MG63 (cell line): Measurements from ENCODE around the gene MFSD1. TPM values are rescaled to one million over a fixed set of nuclear protein-coding genes. Genes with fewer than 3 reads are reported as not detected.

Experiments
- DNase-seq: peaks from one replicate; pipeline ENCODE4 v3.0.0-alpha.2; 2020
- H3K27me3 ChIP-seq: fragments of 250-450 bp; sonication (Bioruptor Pico); 2 replicates; pipeline ENCODE4 v1.5.1; 2020; ENCODE audit warnings: mild to moderate bottlenecking, moderate library complexity
- H3K36me3 ChIP-seq: fragments of 250-450 bp; sonication (Bioruptor Pico); 2 replicates; pipeline ENCODE4 v1.5.1; 2020; ENCODE audit warnings: mild to moderate bottlenecking, moderate library complexity
- H3K4me3 ChIP-seq: fragments of 250-450 bp; sonication (Bioruptor Pico); 2 replicates; pipeline ENCODE4 v1.5.1; 2020; ENCODE audit warnings: mild to moderate bottlenecking, moderate library complexity
- H3K9me3 ChIP-seq: fragments of 250-450 bp; sonication (Bioruptor Pico); 2 replicates; pipeline ENCODE4 v1.5.1; 2020; ENCODE audit warnings: mild to moderate bottlenecking, moderate library complexity
- total RNA-seq: library from RNA; depleted of rRNA; stranded (reverse); fragments of >200 nt; shearing (Covaris generic); gene quantifications from 2 replicates; pipeline ENCODE4 v1.2.3, GENCODE V29; 2014; ENCODE audit warnings: low replicate concordance

Gene MFSD1
- total RNA-seq, 1 experiment from 2014 or later = 122 TPM

DNA sequence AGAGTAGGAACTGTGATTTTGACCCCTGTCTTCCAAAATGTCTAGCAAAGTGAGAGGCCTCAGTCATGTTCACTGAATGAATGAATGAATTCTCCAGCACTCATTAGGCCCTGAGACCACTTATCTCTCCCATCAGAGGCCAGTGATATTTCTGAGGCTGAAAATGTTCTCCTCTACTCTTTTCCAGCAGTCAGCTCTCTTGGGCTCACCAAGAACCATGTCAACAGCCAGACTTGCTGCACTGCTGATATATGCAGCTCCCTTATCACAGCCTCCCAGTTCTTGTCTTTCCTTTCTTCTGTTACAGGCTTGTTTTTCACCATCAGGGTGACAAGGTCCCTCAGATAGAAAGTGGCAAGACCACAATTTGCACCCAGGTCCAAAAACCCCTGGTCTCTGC lies 28.7 kb upstream of the MFSD1 start:
- Histone ChIP-seq H3K4me3 (no peak overlapping the region), H3K27me3 (no peaks in the 10 kb centered on the region), H3K36me3 (peaks cover 10% of the 10 kb centered on the region), H3K9me3 (no peaks in the 10 kb centered on the region; the same call in 1 of the 2 replicates)
- no peak for DNase-seq

DNA sequence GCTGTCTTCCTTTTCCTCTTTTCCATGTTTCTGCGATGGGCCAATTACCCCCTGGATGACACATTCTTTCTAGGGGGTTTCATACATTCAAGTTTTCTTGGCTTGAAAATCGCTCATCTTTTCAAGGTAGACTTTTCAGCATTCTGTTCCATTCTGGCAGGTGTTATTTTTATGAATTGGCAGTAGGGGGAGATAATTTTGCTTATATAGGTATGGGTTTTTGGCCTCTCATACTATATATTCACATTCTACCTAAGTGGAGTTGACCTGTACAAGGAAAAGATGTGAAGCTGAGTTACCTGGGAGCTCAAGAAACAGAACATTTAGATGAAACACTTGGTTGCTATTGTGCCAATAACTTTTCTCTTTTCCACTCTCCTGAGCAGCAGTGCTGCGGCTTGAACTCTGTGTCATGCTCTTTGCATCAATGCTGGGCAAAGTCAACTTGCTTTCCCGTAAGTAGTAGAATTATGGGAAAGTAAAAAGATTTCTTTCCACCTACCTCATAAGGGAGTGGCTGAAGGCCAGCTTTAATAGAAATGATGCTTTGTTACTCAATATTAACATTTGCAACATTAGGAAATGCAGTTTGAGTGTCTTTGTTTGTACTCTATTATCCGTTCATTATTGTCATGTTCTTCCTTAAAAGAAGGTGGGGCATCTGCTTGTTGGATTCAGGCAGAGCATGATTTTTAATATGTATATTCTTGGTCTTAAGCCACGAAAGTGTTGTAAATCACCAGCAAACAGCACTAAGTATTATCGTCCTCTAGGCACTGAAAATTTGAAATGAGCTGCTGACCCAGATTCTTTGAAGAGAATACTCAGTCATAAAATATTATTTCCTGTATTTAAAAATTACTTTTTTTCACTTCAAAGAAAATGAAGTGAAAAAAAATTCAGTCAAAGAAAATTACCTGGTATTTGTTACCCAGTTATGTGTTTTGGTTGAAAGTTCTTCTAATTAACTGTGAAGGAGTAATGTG lies 27.7 kb upstream of the MFSD1 start:
- Histone ChIP-seq H3K36me3 (peaks cover 10% of the 10 kb centered on the region), H3K9me3 (no peaks in the 10 kb centered on the region; the same call in 1 of the 2 replicates), H3K4me3 (no peak overlapping the region), H3K27me3 (no peaks in the 10 kb centered on the region)
- DNase-seq = no peak

DNA sequence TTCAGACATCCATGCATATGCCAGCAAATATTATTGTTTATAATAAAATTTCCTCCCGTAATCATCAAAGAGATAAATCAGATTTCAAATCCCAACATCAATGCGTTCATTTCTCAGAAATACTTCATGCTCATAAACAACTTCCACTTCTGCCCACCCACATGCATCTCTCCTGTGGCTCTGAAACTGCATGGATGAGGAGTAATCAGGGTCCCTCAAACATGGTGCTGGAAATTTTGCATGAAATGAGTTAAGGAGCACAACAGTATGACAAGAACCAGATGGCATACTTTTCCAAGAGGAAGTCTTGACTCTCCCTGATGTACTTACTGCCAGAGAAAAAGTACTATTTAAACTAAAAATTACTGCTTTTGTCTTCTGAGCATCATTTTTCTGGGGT lies 26.9 kb upstream of the MFSD1 start:
- peaks cover 10% of the 10 kb centered on the region for H3K36me3 ChIP-seq
- H3K4me3 ChIP-seq = no peak overlapping the region
- no peak for DNase-seq
- H3K27me3 ChIP-seq = no peaks in the 10 kb centered on the region
- H3K9me3 ChIP-seq = no peaks in the 10 kb centered on the region; the same call in 1 of the 2 replicates

DNA sequence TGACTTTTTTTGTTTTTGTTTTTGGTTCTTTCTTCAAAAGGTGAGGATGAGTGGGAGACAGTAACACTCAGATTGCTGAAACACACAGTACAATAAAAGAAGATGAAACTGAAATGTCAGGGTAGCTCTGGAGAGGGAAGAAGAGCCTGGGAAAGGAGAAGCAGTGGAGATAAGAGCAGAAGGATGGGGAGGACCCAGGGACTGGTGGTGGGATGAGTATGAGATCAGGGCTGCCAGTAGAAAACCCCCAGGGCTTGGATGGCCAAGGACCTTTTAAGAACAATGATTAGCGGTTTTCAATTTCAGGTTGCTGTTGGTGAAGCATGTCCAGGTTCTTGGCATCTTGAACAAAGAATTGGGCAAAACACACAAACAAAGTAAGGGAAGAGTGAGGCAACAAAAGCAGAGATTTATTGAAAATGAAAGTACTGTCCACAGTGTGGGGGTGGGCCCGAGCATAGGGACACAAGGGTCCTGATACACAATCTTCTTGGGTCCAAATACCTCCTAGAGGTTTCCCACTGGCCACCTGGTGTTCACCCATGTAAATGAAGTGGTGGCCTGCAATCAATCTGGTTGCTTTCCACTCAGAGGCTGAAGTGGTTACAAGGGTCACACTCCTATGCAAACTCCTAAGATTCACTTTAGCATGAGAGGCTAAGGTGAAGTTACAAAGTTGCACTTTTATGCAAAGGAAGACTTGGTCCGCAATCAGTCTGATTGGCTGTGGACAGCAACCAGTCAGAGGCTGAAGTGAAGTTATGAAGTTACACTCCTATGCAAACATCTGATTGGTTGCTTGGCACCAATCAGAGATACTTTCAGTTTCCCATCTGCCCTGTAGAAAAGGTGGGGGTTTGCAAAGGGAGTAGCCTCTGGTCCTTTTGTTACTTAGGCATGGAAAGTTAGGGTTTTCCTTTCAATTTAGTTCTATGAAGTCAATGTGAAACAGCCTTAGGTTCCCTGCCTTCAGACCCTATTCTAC lies 26.1 kb upstream of the MFSD1 start:
- no peak for DNase-seq
- Histone ChIP-seq H3K27me3 (no peaks in the 10 kb centered on the region), H3K9me3 (no peaks in the 10 kb centered on the region; the same call in 1 of the 2 replicates), H3K4me3 (no peak overlapping the region), H3K36me3 (peaks cover 7% of the 10 kb centered on the region)

DNA sequence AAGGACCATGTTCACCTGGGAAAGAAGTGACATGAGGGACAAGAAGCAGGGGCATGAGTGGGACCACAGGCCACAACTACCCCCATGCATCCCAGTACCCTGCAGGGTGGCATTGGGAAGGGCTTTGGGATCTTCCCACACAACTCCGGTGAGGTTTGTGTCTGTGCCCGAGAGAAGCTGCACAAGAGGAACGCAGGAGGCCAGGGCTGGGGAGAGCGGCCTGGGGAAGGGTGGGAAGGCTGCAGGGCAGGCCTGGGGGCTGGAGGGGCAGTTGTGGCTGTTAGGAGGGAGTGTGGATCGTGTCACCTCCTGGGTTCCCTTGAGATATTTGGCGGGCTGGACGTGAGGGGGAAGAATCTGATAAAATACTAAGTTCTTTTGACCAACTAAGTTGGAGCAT lies 25.3 kb upstream of the MFSD1 start:
- no peaks in the 10 kb centered on the region; the same call in 1 of the 2 replicates for H3K9me3 ChIP-seq
- DNase-seq = no peak
- H3K4me3 ChIP-seq = no peak overlapping the region
- no peaks in the 10 kb centered on the region for H3K27me3 ChIP-seq
- H3K36me3 ChIP-seq = peaks cover 3% of the 10 kb centered on the region; the same call in 1 of the 2 replicates

DNA sequence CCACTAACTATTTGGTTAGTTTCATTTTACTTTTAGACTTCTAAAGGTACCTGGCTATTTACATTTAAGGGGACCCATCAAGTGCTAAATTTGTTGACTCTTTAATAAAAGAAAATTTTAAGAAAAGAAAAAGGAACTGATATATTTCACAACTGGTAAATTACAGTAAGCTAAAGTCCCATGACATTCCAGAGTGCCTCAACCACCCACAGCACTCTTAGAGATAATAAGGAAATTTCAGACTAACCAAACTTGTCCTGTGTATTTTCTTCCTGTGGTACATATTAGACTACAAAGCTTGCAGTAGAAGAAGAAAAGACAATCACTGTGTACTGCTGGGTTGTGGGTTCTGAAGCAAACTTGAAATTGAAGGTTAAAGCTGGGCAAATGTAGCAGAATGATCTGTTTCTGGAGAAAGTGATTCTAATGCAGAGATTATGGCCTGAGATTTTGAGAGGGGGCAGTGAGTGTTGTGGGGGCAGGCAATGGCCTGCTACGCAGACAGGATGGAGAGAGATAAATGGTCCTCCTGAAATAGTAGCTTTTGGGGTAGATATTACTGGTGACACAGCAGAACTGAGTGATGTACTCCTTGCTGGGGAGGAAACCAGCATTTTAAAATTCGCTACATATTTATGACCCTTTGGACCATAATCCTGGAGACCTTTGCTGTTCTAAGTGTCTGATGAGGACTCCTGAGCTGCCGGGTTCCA lies 24.5 kb upstream of the MFSD1 start:
- Histone ChIP-seq H3K27me3 (no peaks in the 10 kb centered on the region), H3K9me3 (no peaks in the 10 kb centered on the region; the same call in 1 of the 2 replicates), H3K36me3 (peaks cover 3% of the 10 kb centered on the region; the same call in 1 of the 2 replicates), H3K4me3 (no peak overlapping the region)
- DNase-seq = no peak

DNA sequence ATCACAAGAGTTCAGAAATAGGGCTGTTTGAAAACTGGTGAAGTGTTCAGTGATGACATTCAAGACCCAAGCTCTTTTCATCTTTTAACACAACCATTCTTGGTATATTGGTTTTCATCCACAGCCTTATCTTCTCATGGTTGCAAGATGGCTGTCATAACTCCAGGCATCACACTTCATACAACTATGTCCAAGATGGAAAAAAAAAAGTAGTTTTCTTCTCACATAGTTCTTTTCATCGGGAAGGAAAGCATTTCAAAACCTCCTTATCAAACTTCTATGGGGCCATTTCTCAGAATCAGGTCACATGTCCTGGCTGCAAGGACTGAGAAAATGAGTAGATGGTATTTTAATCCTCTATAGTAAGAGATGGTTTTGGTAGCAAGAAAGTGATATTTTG lies 21.1 kb upstream of the MFSD1 start:
- no peak for DNase-seq
- H3K27me3 ChIP-seq = no peaks in the 10 kb centered on the region
- no peak overlapping the region for H3K4me3 ChIP-seq
- peaks cover 12% of the 10 kb centered on the region; the same call in 1 of the 2 replicates for H3K36me3 ChIP-seq
- H3K9me3 ChIP-seq = peaks cover 4% of the 10 kb centered on the region; the same call in 1 of the 2 replicates

DNA sequence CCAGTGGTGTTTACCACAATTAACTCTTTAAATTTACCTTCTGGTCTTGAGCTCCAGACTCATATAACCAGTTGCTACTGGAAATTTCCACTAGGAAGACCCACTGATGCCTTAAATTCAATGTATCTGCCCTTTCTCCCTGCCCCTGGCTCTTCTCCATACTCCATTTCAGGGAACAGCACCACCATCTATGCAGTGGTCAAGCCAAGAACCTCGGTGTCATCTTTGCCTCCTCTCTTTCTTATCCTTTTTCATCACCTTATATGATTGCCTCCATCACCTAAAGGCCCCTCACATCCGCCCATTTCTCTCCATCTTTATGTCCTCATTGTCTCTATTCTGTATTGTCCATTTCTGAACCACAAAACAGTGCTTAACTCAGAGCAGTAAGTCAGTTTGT lies 20.7 kb upstream of the MFSD1 start:
- Histone ChIP-seq H3K9me3 (peaks cover 8% of the 10 kb centered on the region), H3K36me3 (peaks cover 14% of the 10 kb centered on the region; the same call in 1 of the 2 replicates), H3K4me3 (no peak overlapping the region), H3K27me3 (no peaks in the 10 kb centered on the region)
- no peak for DNase-seq

DNA sequence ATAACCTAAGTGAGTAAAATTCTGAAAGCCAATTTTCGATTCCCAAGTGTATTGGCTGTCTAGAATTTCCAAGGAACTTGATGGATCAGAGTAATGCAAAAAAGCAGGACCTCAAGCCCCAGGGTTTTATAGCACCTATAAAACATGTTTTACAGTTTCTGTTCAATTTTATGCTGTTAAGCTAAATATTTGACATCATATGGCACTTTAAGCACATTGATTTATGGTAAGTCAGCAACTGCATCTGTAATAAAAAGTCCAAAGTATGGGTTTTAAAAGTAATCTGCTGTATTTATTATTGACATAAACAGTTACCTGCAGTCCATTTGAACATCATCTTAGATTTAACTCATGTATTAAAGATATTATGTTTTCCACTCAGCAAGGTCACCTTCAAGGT lies 20.0 kb upstream of the MFSD1 start:
- Histone ChIP-seq H3K9me3 (peaks cover 11% of the 10 kb centered on the region), H3K27me3 (no peaks in the 10 kb centered on the region), H3K36me3 (peaks cover 17% of the 10 kb centered on the region), H3K4me3 (no peak overlapping the region)
- DNase-seq = no peak

DNA sequence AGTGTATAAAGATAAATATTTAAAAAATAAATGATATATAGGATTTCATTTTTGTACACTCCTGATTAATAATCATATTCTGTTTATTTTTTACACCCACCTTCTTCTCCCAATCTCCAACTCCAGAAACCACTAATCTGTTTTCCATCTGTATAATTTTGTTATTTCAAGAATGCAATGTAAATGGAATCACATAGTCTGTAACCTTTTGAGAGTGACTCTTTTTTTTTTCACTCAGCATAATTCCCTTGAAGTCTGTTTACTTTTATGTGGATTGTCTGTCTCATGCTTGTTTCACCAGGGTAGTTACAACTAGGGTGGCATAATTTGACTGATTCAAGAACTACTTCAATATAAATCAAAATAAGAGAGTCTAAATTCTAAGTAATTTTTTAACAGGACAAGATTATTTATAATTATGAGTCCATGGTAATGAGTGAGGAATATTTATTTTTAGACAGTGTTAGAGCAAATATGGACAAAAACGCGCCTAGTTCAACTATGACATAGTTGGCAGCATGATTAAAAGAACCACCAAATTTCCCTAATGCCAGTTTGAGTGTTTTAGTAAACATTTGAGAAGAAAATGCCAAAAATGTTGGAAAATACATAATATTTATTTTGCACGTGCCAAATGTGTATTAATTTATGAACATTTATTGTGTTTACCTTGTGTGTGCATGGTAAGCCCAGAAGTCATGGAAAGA lies 19.4 kb upstream of the MFSD1 start:
- peaks cover 23% of the 10 kb centered on the region for H3K36me3 ChIP-seq
- H3K4me3 ChIP-seq = no peak overlapping the region
- no peak for DNase-seq
- peaks cover 15% of the 10 kb centered on the region for H3K9me3 ChIP-seq
- H3K27me3 ChIP-seq = no peaks in the 10 kb centered on the region

DNA sequence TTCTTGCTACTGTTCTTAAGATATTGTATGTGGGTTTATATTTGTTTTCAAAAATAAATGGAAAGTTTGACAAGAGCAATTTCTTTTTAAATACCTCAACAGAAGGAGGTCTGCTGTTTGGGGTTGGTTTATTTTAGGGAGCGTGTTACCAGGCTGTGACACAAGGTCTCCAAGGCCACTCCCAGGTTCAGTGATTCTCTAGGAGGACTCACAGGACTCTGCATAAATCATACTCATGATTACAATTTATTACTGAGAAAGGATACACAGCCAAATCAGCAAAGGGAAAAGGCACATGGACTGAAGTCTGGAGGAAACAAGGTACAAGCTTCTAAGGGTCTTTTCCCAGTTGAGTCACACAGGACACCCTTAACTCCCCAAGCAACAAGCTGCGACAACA lies 18.8 kb upstream of the MFSD1 start:
- H3K27me3 ChIP-seq = no peaks in the 10 kb centered on the region
- H3K4me3 ChIP-seq = no peak overlapping the region
- no peak for DNase-seq
- H3K36me3 ChIP-seq = peaks cover 25% of the 10 kb centered on the region
- H3K9me3 ChIP-seq = peaks cover 18% of the 10 kb centered on the region

DNA sequence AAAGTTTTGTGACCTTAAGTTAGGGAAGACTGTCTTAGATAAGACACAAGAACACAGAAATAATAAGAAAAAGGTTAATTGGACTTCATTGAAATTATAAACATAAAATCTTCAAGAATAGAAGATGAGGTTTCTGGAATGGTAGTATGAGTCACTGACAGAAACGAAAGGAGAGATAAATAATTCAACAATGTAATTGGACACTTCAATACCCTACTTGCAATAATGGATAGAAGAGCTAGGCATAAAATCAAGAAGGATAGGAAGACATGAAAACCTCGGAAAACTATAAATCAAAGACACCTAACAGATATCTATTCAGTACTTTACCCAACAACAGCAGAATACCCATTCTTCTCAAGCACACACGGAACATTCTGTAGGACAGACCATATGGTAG lies 15.9 kb upstream of the MFSD1 start:
- no peak for DNase-seq
- Histone ChIP-seq H3K9me3 (peaks cover 18% of the 10 kb centered on the region), H3K4me3 (no peak overlapping the region), H3K27me3 (no peaks in the 10 kb centered on the region), H3K36me3 (peaks cover 25% of the 10 kb centered on the region)

DNA sequence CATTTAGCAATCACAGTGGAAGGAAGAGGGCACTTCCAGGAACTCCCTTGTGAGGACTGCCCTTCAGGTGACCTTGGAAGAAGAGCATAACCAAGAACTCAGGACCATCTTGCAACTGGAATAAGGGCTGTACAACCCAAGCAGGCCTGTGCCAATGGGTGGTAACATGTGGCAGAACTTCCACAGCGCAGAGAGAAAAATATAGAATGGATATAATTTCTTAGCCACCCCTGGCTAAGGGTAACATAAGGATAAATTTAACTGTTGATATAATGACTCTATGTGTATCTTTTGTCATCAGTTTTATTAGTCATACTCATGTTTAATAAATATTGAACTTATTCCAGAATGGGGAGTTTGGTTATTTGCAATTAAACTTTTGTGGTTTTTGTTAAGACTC lies 13.4 kb upstream of the MFSD1 start:
- H3K4me3 ChIP-seq = no peak overlapping the region
- H3K9me3 ChIP-seq = peaks cover 18% of the 10 kb centered on the region
- no peaks in the 10 kb centered on the region for H3K27me3 ChIP-seq
- H3K36me3 ChIP-seq = peaks cover 25% of the 10 kb centered on the region
- peak; percentile 66 for DNase-seq

DNA sequence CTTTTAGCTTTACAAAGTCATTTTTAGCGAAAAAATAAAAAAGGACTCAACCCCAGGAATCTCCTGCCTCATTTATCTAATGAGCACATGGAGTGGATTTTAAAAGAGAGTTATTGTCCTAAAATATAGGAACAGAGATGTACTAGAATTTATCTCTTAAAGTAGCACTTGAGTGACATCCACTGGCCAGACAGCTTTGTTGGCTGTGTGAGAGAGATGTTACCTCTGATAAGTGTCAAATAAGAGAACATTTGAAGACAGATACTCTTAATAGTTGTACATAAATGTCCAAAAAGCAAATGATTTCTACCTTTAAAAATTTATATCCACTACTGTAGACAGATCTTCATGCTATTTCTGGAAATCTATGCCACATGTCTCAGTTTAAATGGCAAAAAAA lies 12.3 kb upstream of the MFSD1 start:
- DNase-seq = peak; percentile 43
- peaks cover 18% of the 10 kb centered on the region for H3K36me3 ChIP-seq
- H3K4me3 ChIP-seq = no peak overlapping the region
- no peaks in the 10 kb centered on the region for H3K27me3 ChIP-seq
- peaks cover 18% of the 10 kb centered on the region for H3K9me3 ChIP-seq

DNA sequence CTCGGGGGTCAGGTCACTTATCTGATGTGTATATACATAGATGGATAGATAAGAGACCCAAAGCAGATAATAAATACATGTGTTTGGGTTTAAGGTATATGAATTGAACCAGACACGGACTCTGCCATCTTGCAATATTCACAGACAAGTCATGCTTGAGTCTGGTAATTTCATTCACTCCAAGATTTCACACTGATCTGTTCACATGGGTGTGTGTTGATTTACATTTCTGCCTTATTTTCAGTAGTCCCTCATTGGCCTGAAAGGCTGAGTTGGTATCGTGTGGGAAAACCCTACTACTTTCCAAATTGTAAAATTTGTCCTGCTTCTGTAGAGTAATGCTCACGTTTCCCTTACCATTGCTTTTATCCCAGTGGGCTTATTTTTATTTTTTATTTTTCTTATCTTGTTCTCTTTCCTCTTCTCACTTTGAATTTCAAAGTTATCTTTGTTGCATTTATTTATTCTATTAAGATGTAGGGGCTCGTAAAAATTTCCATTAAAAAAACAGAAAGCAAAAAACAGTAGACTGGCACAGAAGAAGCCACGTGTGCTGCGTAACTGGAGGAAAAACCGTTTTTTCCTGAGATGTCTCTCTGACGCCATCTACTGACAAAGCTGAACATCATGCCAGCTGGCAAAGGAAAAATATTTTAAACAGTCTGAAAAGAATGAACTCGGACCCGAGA lies 10.8 kb upstream of the MFSD1 start:
- H3K9me3 ChIP-seq = peaks cover 11% of the 10 kb centered on the region
- H3K27me3 ChIP-seq = no peaks in the 10 kb centered on the region
- H3K36me3 ChIP-seq = peaks cover 12% of the 10 kb centered on the region
- H3K4me3 ChIP-seq = no peak overlapping the region; the same call in 1 of the 2 replicates
- peak; percentile 52 for DNase-seq
